CD4-positive, CD25-positive, alpha-beta regulatory T cell (primary cell): ENCODE data around the gene PAXX. TPM values are rescaled to one million over a fixed set of nuclear protein-coding genes. Genes with fewer than 3 reads are reported as not detected.

ENCODE experiments used
- ATAC-seq, 2 donors: fragments of 150-1000 bp; cut with Tn5 transposase; one replicate each; pipeline ENCODE4 v1.10.0; 2021; ENCODE audit warnings: low read depth in 2 of 2, moderate number of reproducible peaks in 2 of 2, moderate library complexity in 1 of 2
- DNase-seq, 3 donors: peaks; one replicate each; pipeline versions ENCODE4 v3.0.0 to v3.0.0-alpha.2; 2012 to 2022; ENCODE audit warnings: mixed read lengths in 1 of 3
- H3K27ac ChIP-seq: one replicate; pipeline ENCODE4 v1.7.0; 2013; ENCODE audit warnings: mild to moderate bottlenecking, low read length; ENCODE audit not compliant: insufficient read depth, poor library complexity, severe bottlenecking
- H3K27me3 ChIP-seq: one replicate; pipeline ENCODE4 v1.7.0; 2013; ENCODE audit warnings: low read length; ENCODE audit not compliant: control insufficient read depth, insufficient read depth
- H3K36me3 ChIP-seq: one replicate; pipeline ENCODE4 v1.7.0; 2013; ENCODE audit warnings: mild to moderate bottlenecking, low read length, moderate library complexity; ENCODE audit not compliant: control insufficient read depth, insufficient read depth
- H3K4me1 ChIP-seq: 2 replicates; pipeline ENCODE4 v1.7.0; 2013; ENCODE audit warnings: mild to moderate bottlenecking, low read length; ENCODE audit not compliant: insufficient read depth, control insufficient read depth, poor library complexity, severe bottlenecking
- H3K4me3 ChIP-seq: one replicate; pipeline ENCODE4 v1.7.0; 2013; ENCODE audit warnings: low read depth, mild to moderate bottlenecking, low read length, moderate library complexity
- H3K9me3 ChIP-seq, 2 experiments: 1 replicate in 1 of 2; 2 replicates in 1 of 2; pipeline ENCODE4 v1.7.0; 2013; ENCODE audit warnings: low read length in 2 of 2, mild to moderate bottlenecking in 1 of 2, moderate library complexity in 1 of 2; ENCODE audit not compliant: control insufficient read depth in 2 of 2
- H3K27ac Mint-ChIP-seq, 3 donors: one replicate each; pipeline ENCODE4 v1.8.0; 2020 to 2022; ENCODE audit warnings: mild to moderate bottlenecking in 3 of 3, mixed read lengths in 3 of 3, moderate library complexity in 2 of 3
- H3K27me3 Mint-ChIP-seq: one replicate; pipeline ENCODE4 v1.8.0; 2022; ENCODE audit warnings: mild to moderate bottlenecking, mixed read lengths
- H3K36me3 Mint-ChIP-seq: one replicate; pipeline ENCODE4 v1.8.0; 2020; ENCODE audit warnings: mixed read lengths
- H3K4me1 Mint-ChIP-seq, 4 donors: one replicate each; pipeline ENCODE4 v1.8.0; 2020 to 2022; ENCODE audit warnings: mixed read lengths in 4 of 4, mild to moderate bottlenecking in 1 of 4
- H3K4me3 Mint-ChIP-seq, 4 donors: one replicate each; pipeline ENCODE4 v1.8.0; 2020 to 2022; ENCODE audit warnings: mild to moderate bottlenecking in 4 of 4, mixed read lengths in 4 of 4, moderate library complexity in 3 of 4
- H3K9me3 Mint-ChIP-seq, 7 donors: one replicate each; pipeline ENCODE4 v1.8.0; 2020 to 2022; ENCODE audit warnings: mixed read lengths in 7 of 7, mild to moderate bottlenecking in 3 of 7, moderate library complexity in 2 of 7
- polyA plus RNA-seq, 4 donors: library from polyadenylated mRNA; unstranded; fragments of 300-500 nt; fragmentation: Illumina TruSeq; gene quantifications; one replicate each; pipeline ENCODE4 v1.2.3, GENCODE V29; 2021
- total RNA-seq: library from RNA; stranded (reverse); gene quantifications from one replicate; pipeline ENCODE4 v1.2.3, GENCODE V29; 2022

The PAXX gene
- total and polyA plus RNA-seq, 5 donors from 2014 or later, result 46.7 to 83.3 (median 66.4) TPM

GRCh38 chr9:136955943-136956335, 36.3 kb upstream of the PAXX start:
- H3K36me3 ChIP-seq, result no peaks in the 10 kb centered on the region
- no peaks in the 10 kb centered on the region for H3K9me3 ChIP-seq
- Mint-ChIP-seq H3K27me3 (peaks cover 4% of the 10 kb centered on the region), H3K36me3 (no peaks in the 10 kb centered on the region), H3K4me3 (no peak overlapping the region), H3K4me1 (peaks cover 0 to 5% (median 0%) of the 10 kb centered on the region in 4 donors), H3K9me3 (peaks cover 0 to 2% (median 0%) of the 10 kb centered on the region in 7 donors), H3K27ac (no peak overlapping the region)
- ATAC-seq (no peak), DNase-seq (no peak)
- H3K27me3 ChIP-seq, result no peaks in the 10 kb centered on the region
- no peak overlapping the region for H3K4me3 ChIP-seq
- H3K27ac ChIP-seq, result no peak overlapping the region
- H3K4me1 ChIP-seq, result peaks cover 18% of the 10 kb centered on the region

GRCh38 chr9:136956604-136957003, 35.6 kb upstream of the PAXX start:
- H3K27ac Mint-ChIP-seq, result no peak overlapping the region
- peaks cover 25% of the 10 kb centered on the region for H3K4me1 ChIP-seq
- peaks cover 4% of the 10 kb centered on the region for H3K27me3 Mint-ChIP-seq
- H3K4me1 Mint-ChIP-seq, result peaks cover 0 to 5% (median 0%) of the 10 kb centered on the region in 4 donors
- no peak overlapping the region for H3K4me3 Mint-ChIP-seq
- no peak for DNase-seq
- no peak overlapping the region for H3K4me3 ChIP-seq
- no peaks in the 10 kb centered on the region for H3K27me3 ChIP-seq
- H3K9me3 ChIP-seq, result no peaks in the 10 kb centered on the region
- no peaks in the 10 kb centered on the region for H3K36me3 ChIP-seq
- H3K27ac ChIP-seq, result no peak overlapping the region
- peaks cover 0 to 2% (median 0%) of the 10 kb centered on the region in 7 donors for H3K9me3 Mint-ChIP-seq
- ATAC-seq, result no peak
- H3K36me3 Mint-ChIP-seq, result no peaks in the 10 kb centered on the region

- Histone ChIP-seq H3K36me3 (no peaks in the 10 kb centered on the region), H3K27me3 (no peaks in the 10 kb centered on the region), H3K4me1 (peaks cover 30% of the 10 kb centered on the region), H3K9me3 (no peaks in the 10 kb centered on the region), H3K27ac (no peak overlapping the region), H3K4me3 (no peak overlapping the region)
- peaks cover 0 to 2% (median 0%) of the 10 kb centered on the region in 7 donors for H3K9me3 Mint-ChIP-seq
- DNase-seq, result no peak
- no peak overlapping the region for H3K27ac Mint-ChIP-seq
- H3K27me3 Mint-ChIP-seq, result peaks cover 4% of the 10 kb centered on the region
- H3K4me3 Mint-ChIP-seq, result no peak overlapping the region
- peaks cover 0 to 5% (median 0%) of the 10 kb centered on the region in 4 donors for H3K4me1 Mint-ChIP-seq
- ATAC-seq, result no peak
- H3K36me3 Mint-ChIP-seq, result no peaks in the 10 kb centered on the region
Measured at GRCh38 chr9:136957461-136957860, 34.8 kb upstream of the PAXX start.

- DNase-seq (no peak), ATAC-seq (no peak)
- H3K36me3 ChIP-seq, result no peaks in the 10 kb centered on the region
- peaks cover 0 to 2% (median 0%) of the 10 kb centered on the region in 7 donors for H3K9me3 Mint-ChIP-seq
- peaks cover 34% of the 10 kb centered on the region for H3K4me1 ChIP-seq
- no peaks in the 10 kb centered on the region for H3K36me3 Mint-ChIP-seq
- no peak overlapping the region for H3K4me3 ChIP-seq
- no peak overlapping the region for H3K4me3 Mint-ChIP-seq
- no peak overlapping the region for H3K27ac ChIP-seq
- no peak overlapping the region for H3K27ac Mint-ChIP-seq
- H3K4me1 Mint-ChIP-seq, result peaks cover 0 to 5% (median 2%) of the 10 kb centered on the region in 4 donors
- H3K27me3 ChIP-seq, result no peaks in the 10 kb centered on the region
- no peaks in the 10 kb centered on the region for H3K9me3 ChIP-seq
- H3K27me3 Mint-ChIP-seq, result peaks cover 4% of the 10 kb centered on the region
Measured at GRCh38 chr9:136957901-136958300, 34.3 kb upstream of the PAXX start.

GRCh38 chr9:136958473-136958872, 33.7 kb upstream of the PAXX start:
- H3K36me3 Mint-ChIP-seq, result no peaks in the 10 kb centered on the region
- Histone ChIP-seq H3K27ac (no peak overlapping the region), H3K27me3 (no peaks in the 10 kb centered on the region), H3K4me1 (peaks cover 34% of the 10 kb centered on the region), H3K4me3 (no peak overlapping the region), H3K9me3 (no peaks in the 10 kb centered on the region), H3K36me3 (no peaks in the 10 kb centered on the region)
- no peak overlapping the region for H3K27ac Mint-ChIP-seq
- H3K4me1 Mint-ChIP-seq, result peaks cover 0 to 9% (median 2%) of the 10 kb centered on the region in 4 donors
- H3K9me3 Mint-ChIP-seq, result peaks cover 0 to 2% (median 0%) of the 10 kb centered on the region in 7 donors
- no peak for ATAC-seq
- DNase-seq, result no peak
- H3K4me3 Mint-ChIP-seq, result no peak overlapping the region
- peaks cover 4% of the 10 kb centered on the region for H3K27me3 Mint-ChIP-seq

GRCh38 chr9:136958898-136959850, 33.0 kb upstream of the PAXX start:
- H3K27me3 ChIP-seq, result no peaks in the 10 kb centered on the region
- Mint-ChIP-seq H3K4me3 (no peak overlapping the region), H3K27ac (peak overlapping the region in 1 of 3 donors; percentile 77), H3K36me3 (no peaks in the 10 kb centered on the region), H3K27me3 (peaks cover 4% of the 10 kb centered on the region), H3K9me3 (peaks cover 0 to 2% (median 0%) of the 10 kb centered on the region in 7 donors), H3K4me1 (peaks cover 0 to 9% (median 2%) of the 10 kb centered on the region in 4 donors)
- H3K36me3 ChIP-seq, result no peaks in the 10 kb centered on the region
- ATAC-seq, result no peak
- no peak overlapping the region for H3K27ac ChIP-seq
- no peak for DNase-seq
- no peaks in the 10 kb centered on the region for H3K9me3 ChIP-seq
- peaks cover 35% of the 10 kb centered on the region for H3K4me1 ChIP-seq
- no peak overlapping the region for H3K4me3 ChIP-seq

- peak overlapping the region; percentile 15 for H3K27ac ChIP-seq
- H3K27me3 ChIP-seq, result no peaks in the 10 kb centered on the region
- H3K4me1 Mint-ChIP-seq, result peaks cover 0 to 14% (median 4%) of the 10 kb centered on the region in 4 donors
- peak overlapping the region in 3 of 4 donors; percentile 41 to 85 (median 63) for H3K4me3 Mint-ChIP-seq
- ATAC-seq (peak in 1 of 2 donors; percentile 45), DNase-seq (peak in 1 of 3 donors; percentile 78)
- no peak overlapping the region for H3K4me3 ChIP-seq
- H3K36me3 Mint-ChIP-seq, result no peaks in the 10 kb centered on the region
- no peaks in the 10 kb centered on the region for H3K9me3 ChIP-seq
- peaks cover under 1% of the 10 kb centered on the region for H3K27me3 Mint-ChIP-seq
- H3K9me3 Mint-ChIP-seq, result peaks cover 0 to 2% (median 0%) of the 10 kb centered on the region in 7 donors
- H3K27ac Mint-ChIP-seq, result peak overlapping the region in 2 of 3 donors; percentile 72 to 93
- peaks cover 47% of the 10 kb centered on the region for H3K4me1 ChIP-seq
- H3K36me3 ChIP-seq, result no peaks in the 10 kb centered on the region
Measured at GRCh38 chr9:136960212-136960937, 31.8 kb upstream of the PAXX start.
